PC-9 (cell line): ENCODE measurements around the gene DMWD. TPM values are rescaled to one million over a fixed set of nuclear protein-coding genes. Genes with fewer than 3 reads are reported as not detected.
A peak's percentile ranks its signal among the peaks of the same experiment; 100 is the strongest.

Source experiments
- Bru-seq: library from RNA; stranded (reverse); fragments of 400-500 nt; gene quantifications from one replicate; lab custom pipeline; 2021; lab: Mats Ljungman, UMichigan
- BruChase-seq, 2 experiments: library from RNA; stranded (reverse); fragments of 400-500 nt; gene quantifications; one replicate each; lab custom pipeline; 2021; lab: Mats Ljungman, UMichigan
- BruUV-seq: library from RNA; stranded (reverse); fragments of 400-500 nt; replicated peaks from 2 replicates; lab custom pipeline; 2021; lab: Mats Ljungman, UMichigan
- CTCF ChIA-PET: fragments of 300-600 bp; sonication (Branson Sonifier 250); formaldehyde crosslinking; loops from one replicate; lab custom pipeline; 2022; ENCODE audit warnings: antibody characterized with exemption; lab: Charles Lee
- POLR2A ChIA-PET: fragments of 300-600 bp; sonication (Branson Sonifier 250); formaldehyde crosslinking; loops from one replicate; lab custom pipeline; 2022; ENCODE audit warnings: antibody characterized with exemption; ENCODE audit not compliant: unreplicated experiment; lab: Charles Lee
- DNase-seq, 2 experiments: peaks; one replicate each; pipeline versions ENCODE4 v3.0.0 to v3.0.0-alpha.2; 2015 to 2022; ENCODE audit warnings: mixed read lengths in 1 of 2
- H2AFZ ChIP-seq: fragments of 200-600 bp; sonication (generic); 2 replicates; pipeline ENCODE4 v1.8.1; 2017; ENCODE audit warnings: antibody characterized with exemption
- H3F3A ChIP-seq: fragments of 200-600 bp; sonication (generic); 2 replicates; pipeline ENCODE4 v1.8.1; 2017; ENCODE audit warnings: antibody characterized with exemption, mild to moderate bottlenecking, low read depth; ENCODE audit not compliant: insufficient read depth
- H3K27ac ChIP-seq: fragments of 200-600 bp; sonication (generic); 2 replicates; pipeline ENCODE4 v1.6.1; 2016; ENCODE audit warnings: mixed run types
- H3K27me3 ChIP-seq: fragments of 200-600 bp; sonication (generic); 2 replicates; pipeline ENCODE4 v1.6.1; 2016; ENCODE audit warnings: low read depth, mixed run types; ENCODE audit not compliant: insufficient read depth
- H3K36me3 ChIP-seq: fragments of 200-600 bp; sonication (generic); 2 replicates; pipeline ENCODE4 v1.6.1; 2016; ENCODE audit warnings: low read depth, mixed run types
- H3K4me1 ChIP-seq: fragments of 200-600 bp; sonication (generic); replicated peaks from 2 replicates; pipeline ENCODE4 v1.6.1; 2016; ENCODE audit warnings: mixed run types; ENCODE audit not compliant: insufficient read depth
- H3K4me2 ChIP-seq: fragments of 200-600 bp; sonication (generic); 2 replicates; pipeline ENCODE4 v1.6.1; 2017; ENCODE audit warnings: mixed run types
- H3K4me3 ChIP-seq: fragments of 200-600 bp; sonication (generic); 2 replicates; pipeline ENCODE4 v1.6.1; 2016; ENCODE audit warnings: mixed run types
- H3K79me2 ChIP-seq: fragments of 200-600 bp; sonication (generic); 2 replicates; pipeline ENCODE4 v1.6.1; 2017; ENCODE audit warnings: low read depth, mixed run types
- H3K9me2 ChIP-seq: fragments of 200-600 bp; sonication (generic); 2 replicates; pipeline ENCODE4 v1.8.1; 2017; ENCODE audit warnings: mild to moderate bottlenecking; ENCODE audit not compliant: insufficient read depth
- H3K9me3 ChIP-seq: fragments of 200-600 bp; sonication (generic); 2 replicates; pipeline ENCODE4 v1.8.1; 2016; ENCODE audit warnings: low read depth; ENCODE audit not compliant: insufficient read depth
- H4K20me1 ChIP-seq: fragments of 200-600 bp; sonication (generic); 2 replicates; pipeline ENCODE4 v1.8.1; 2017; ENCODE audit not compliant: insufficient read depth
- CTCF ChIP-seq: fragments of 200-600 bp; sonication (generic); conservative IDR thresholded peaks from 2 replicates; pipeline ENCODE4 v1.6.1; 2017; ENCODE audit warnings: mixed run types, antibody characterized with exemption, mild to moderate bottlenecking, moderate library complexity
- EZH2 ChIP-seq: fragments of 200-600 bp; sonication (generic); IDR thresholded peaks from 2 replicates; pipeline ENCODE4 v1.8.0; 2017; ENCODE audit warnings: antibody characterized with exemption, low read depth
- intact Hi-C: fragments of 100-400 bp; cut with micrococcal nuclease; formaldehyde crosslinking; loops from one replicate; pipeline ENCODE4 v1.10.0; 2022; ENCODE audit not compliant: unreplicated experiment
- long read RNA-seq: library from polyadenylated mRNA; stranded (forward); transcript quantifications from one replicate; pipeline ENCODE4 v2.0.0, GENCODE V29; 2022
- total RNA-seq: library from RNA; stranded (reverse); gene quantifications from 2 replicates; pipeline ENCODE4 v1.2.3, GENCODE V29; 2021

Gene DMWD
- 66.7 and 71.1 TPM in 2 replicates for total RNA-seq
- percentile 77 among the genes with signal in this experiment for Bru-seq, nascent RNA
- percentile 79 among the genes with signal in this experiment for BruChase-seq, experiment 1, labeled RNA remaining after a 2-hour chase
- percentile 95 among the genes with signal in this experiment for BruChase-seq, experiment 2, labeled RNA remaining after a 6-hour chase
- long read RNA-seq, transcript DMWD-202 (4 exons, 3,292 nt) = major isoform, 16 of 39 reads
- long read RNA-seq, partial matches to known transcripts = 10 of 39 reads
- long read RNA-seq, other reads (novel, unspliced or antisense) = 8 of 39 reads

- peak; percentile 95 to 100 for DNase-seq
- Histone ChIP-seq H3F3A (peaks cover 12% of the 10 kb centered on the region; the same call in 1 of the 2 replicates), H3K4me3 (peak within 1 kb of the TSS; percentile 93), H3K4me2 (peak within 1 kb of the TSS; percentile 95), H4K20me1 (no peaks in the 10 kb centered on the region), H3K36me3 (peaks cover 13% of the 10 kb centered on the region), H3K27me3 (no peaks in the 10 kb centered on the region), H3K79me2 (peaks cover 28% of the 10 kb centered on the region), H3K9me2 (no peaks in the 10 kb centered on the region), H3K4me1 (peaks cover 18% of the 10 kb centered on the region), H3K9me3 (no peaks in the 10 kb centered on the region), H3K27ac (no peak within 1 kb of the TSS), H2AFZ (peak within 1 kb of the TSS; percentile 77)
- no TSS peak for BruUV-seq
- TF ChIP-seq CTCF (no peak), EZH2 (no peak)
- CTCF ChIA-PET = interaction anchor here (0.6 to 0.7 kb wide), 3 partner anchors 11 to 542 kb away, joined by 3 to 6 read pairs (median 3); no protein-coding TSS in a partner anchor
- POLR2A ChIA-PET = interaction anchor here (0.6 to 1.4 kb wide), 5 partner anchors 10 to 1268 kb away, joined by 3 to 15 read pairs (median 3); partner anchors contain the start of gene DMPK
- intact Hi-C loops = no loop called here
These were observed at the start of gene DMWD for GRCh38 chr19:45792470-45793177. TSS of gene DMWD (minus strand) at chr19:45792845. CDS start at chr19:45792756, 89 bp downstream.

- peaks cover 62% of the 10 kb centered on the region for H3K36me3 ChIP-seq
- POLR2A ChIA-PET = no interaction called here
These were observed 49.6 kb upstream of the DMWD start for GRCh38 chr19:45842198-45842597.

More at GRCh38 chr19:45842198-45842597, 49.6 kb upstream of the DMWD start:
- no peaks in the 10 kb centered on the region for H3K9me2 ChIP-seq
- intact Hi-C loops = no loop called here
- H3K4me2 ChIP-seq = no peak overlapping the region
- no peaks in the 10 kb centered on the region for H3K27me3 ChIP-seq
- no peak for DNase-seq
- H3K79me2 ChIP-seq = no peaks in the 10 kb centered on the region
- TF ChIP-seq CTCF (no peak), EZH2 (no peak)
- no peak overlapping the region for H3K27ac ChIP-seq
- no peaks in the 10 kb centered on the region for H3K4me1 ChIP-seq
- H3K9me3 ChIP-seq = no peaks in the 10 kb centered on the region
- no peak overlapping the region for H2AFZ ChIP-seq
- H3F3A ChIP-seq = peaks cover 15% of the 10 kb centered on the region; the same call in 1 of the 2 replicates
- no TSS peak for BruUV-seq
- H3K4me3 ChIP-seq = no peak overlapping the region
- peaks cover 10% of the 10 kb centered on the region; the same call in 1 of the 2 replicates for H4K20me1 ChIP-seq
- CTCF ChIA-PET = no interaction called here
